GM21576 (cell line): ENCODE results near the gene ZFP92.

Experiments used
- ATAC-seq: cut with Tn5 transposase; IDR thresholded peaks from one replicate; pipeline ENCODE4 v1.9.1; 2021; ENCODE audit warnings: mild to moderate bottlenecking, moderate library complexity; ENCODE audit not compliant: unreplicated experiment

The ZFP92 gene

GRCh38 chrX:153450114-153450948, 39.1 kb downstream of the ZFP92 start:
- no peak for ATAC-seq

GRCh38 chrX:153450949-153451277, 39.6 kb downstream of the ZFP92 start:
- ATAC-seq, result no peak

GRCh38 chrX:153454901-153455550, 43.8 kb downstream of the ZFP92 start:
- ATAC-seq, result no peak

- no peak for ATAC-seq
Measured at GRCh38 chrX:153455571-153455970, 44.3 kb downstream of the ZFP92 start.

GRCh38 chrX:153456161-153456560, 44.9 kb downstream of the ZFP92 start:
- ATAC-seq, result no peak

DNA sequence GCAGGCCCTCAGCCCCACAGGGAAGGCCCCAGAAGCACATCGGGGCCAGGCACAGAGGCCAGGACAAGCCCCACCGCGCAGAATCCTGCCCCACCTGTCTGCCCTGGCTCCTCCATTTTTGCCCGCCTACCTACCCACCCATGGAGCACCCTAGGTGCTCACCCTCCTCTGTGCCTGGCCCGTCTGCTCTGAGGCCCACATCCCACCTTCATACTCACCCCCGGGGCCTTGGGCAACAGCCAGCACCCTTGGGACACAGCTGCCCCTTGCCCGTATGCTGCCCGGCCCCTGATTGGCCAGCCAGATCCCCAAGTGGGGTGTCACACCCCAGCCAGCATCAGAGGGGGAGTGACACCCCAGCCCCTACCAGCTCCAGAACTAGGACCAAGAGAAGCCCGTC, 45.4 kb downstream of the ZFP92 start:
- no peak for ATAC-seq

- no peak for ATAC-seq
Measured at GRCh38 chrX:153457136-153457825, 46.0 kb downstream of the ZFP92 start.

DNA sequence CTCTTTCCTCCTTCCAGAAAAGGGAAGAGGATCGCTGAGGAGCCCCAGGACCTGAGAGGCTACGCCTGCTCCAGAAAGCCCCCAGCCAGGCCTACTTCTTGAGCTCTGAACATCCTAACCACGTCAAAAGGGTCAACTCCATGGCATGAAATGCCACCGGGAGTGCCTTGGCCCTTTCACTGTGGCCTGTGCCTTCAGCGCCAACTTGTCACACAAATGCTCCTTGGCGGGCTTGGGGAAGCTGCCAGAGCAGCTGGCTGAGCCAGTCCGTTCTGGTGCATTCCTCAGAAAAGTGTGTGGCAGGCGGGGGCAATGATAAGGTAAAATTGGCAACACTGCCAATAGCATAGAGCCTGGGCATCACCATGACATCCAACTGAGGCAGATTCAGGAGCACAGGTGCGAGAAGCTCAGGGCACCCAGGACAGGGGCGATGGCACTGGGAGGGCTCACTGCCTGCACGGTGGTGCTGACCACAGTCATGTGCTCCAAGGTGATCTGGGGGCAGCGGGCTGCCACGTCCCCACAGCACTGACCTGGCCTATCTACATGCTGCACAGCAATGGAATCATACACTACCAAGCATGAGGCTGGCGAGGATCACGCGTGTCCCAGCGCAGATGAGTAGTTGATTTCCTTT, 46.7 kb downstream of the ZFP92 start:
- no peak for ATAC-seq

- ATAC-seq, result no peak
Measured at GRCh38 chrX:153458476-153458875, 47.2 kb downstream of the ZFP92 start.

DNA sequence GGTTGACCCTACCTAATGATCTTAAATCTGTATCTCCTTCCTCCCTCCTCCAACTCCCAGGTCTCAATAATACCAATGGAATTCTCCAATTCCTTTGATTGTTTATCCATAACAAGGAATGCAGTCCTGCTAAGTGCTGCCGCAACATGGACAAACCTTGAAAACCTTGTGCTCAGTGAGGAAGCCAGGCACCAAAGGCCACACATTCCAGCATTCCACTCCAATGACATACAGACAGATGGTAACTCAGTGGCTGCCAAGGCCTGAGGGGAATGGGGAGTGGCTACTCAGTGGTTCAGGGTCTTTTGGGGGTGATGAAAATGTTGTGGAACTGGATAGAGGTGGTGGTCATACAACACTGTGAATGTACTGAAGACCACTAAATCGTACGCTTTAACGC, 48.7 kb downstream of the ZFP92 start:
- no peak for ATAC-seq

DNA sequence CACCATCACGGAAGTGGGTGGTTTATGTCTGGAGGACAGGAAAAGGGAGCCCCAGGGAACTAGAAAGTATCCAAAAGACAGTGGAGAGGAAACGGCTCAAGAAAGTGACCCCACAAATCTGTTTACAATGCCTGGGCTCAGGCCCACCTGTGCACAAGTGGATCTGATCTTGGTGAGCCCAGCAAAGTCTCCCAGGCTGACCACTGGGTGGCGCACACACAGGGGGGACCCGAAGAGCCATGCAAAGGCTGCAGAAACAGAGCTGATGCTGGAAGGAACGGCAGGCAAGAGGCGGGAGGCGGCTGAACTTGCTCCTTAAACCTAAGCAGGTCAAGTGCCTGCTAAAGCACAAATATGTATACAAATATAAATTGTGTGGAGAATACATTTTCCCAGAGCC, 49.6 kb downstream of the ZFP92 start:
- no peak for ATAC-seq
